HG03520 (cell line): ENCODE measurements around the gene PTPRCAP.
A peak's percentile ranks its signal among the peaks of the same experiment; 100 is the strongest.
"Not testable (repeated sequence)": the region's sequence is repeated elsewhere in the genome, so short reads cannot be mapped to it uniquely, and the experiment has no call there.

Source experiments
- ATAC-seq: cut with Tn5 transposase; IDR thresholded peaks from one replicate; pipeline ENCODE4 v1.9.1; 2021; ENCODE audit warnings: mild to moderate bottlenecking, moderate library complexity; ENCODE audit not compliant: unreplicated experiment

PTPRCAP gene

DNA sequence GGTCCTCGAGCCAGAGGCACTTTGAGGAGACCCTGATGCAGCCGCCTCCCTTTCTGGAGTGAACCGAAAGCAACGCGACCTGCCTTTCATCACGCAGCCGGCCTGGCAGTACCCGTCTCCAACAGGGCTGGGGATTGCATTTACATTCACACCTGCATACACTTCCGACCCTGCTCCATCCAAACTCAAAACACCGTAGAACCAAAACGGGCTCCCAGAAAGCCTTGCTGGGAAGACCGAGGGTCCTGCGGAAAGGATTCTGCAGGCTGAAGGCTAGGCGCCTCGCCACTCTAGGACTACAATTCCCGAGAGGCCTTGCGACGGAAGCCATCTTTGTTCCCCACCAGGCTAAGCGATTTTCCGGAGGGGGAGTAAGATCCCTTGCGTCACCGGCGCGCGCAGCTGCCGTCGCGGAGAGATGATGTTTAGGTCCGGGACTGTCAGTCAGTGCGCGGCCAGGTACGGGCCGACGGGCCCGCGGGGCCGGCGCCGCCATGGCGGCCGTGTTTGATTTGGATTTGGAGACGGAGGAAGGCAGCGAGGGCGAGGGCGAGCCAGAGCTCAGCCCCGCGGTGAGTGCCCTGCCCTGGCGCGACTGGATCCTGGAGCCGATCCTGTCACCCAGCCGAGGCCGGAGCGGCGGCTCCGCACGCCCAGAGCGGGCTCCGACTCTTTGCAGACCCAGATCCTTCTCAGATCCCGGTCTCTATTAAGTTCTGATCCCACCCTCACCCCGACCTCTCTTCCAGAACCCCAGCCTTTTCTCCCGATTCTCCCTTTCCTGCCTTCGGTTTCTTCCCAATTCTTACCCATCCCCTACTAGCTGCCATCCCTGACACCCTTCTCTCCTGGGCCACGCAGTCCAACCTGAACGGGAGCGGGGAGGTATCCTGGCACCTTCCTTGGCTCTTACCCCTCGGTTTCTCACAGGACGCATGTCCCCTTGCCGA lies 9.2 kb downstream of the PTPRCAP start, which contains the start of gene RPS6KB2:
Gene RPS6KB2, plus strand, starts transcription at position 443 of the 950 bp plus-strand sequence. Its CDS starts 52 bp downstream, at position 495.
- peak; percentile 69 for ATAC-seq

DNA sequence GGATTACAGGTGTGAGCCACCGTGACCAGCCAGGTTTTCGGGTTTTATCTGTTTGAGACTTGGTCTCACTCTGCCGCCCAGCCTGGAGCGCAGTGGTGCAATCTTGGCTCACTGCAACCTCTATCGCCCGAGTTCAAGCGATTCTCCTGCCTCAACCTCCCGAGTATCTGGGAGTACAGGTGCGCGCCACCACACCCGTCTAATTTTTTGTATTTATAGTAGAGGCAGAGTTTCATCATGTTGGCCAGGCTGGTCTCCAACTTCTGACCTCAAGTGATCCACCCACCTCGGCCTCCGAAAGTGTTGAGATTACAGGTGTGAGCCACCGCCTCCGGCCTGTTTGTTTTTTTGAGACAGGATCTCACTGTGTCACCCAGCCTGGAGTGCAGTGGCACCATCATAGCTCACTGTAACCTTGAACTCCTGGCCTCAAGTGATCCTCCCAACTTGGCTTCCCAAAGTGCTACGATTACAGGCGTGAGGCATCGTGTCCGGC lies 10.1 kb downstream of the PTPRCAP start:
- not testable (repeated sequence) for ATAC-seq

DNA sequence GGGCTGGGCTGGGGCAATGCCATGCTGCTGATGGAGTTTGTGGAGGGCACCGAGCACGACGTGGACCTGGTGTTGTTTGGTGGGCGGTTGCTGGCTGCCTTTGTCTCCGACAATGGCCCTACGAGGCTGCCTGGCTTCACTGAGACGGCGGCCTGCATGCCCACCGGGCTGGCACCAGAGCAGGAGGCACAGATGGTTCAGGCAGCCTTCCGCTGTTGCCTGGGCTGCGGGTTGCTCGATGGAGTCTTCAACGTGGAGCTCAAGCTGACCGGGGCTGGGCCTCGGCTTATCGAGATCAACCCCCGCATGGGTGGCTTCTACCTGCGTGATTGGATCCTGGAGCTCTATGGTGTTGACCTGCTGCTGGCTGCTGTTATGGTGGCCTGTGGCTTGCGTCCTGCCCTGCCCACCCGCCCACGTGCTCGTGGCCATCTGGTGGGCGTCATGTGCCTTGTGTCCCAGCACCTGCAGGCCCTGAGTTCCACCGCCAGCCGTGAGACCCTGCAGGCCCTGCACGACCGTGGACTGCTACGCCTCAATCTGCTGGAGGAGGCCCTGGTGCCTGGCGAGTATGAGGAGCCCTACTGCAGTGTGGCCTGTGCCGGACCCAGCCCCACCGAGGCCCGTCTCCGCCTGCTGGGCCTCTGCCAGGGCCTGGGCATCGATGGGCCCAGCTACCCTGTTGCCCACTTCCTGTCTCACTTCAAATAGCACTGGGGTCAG lies 13.4 kb downstream of the PTPRCAP start:
- ATAC-seq: no peak

DNA sequence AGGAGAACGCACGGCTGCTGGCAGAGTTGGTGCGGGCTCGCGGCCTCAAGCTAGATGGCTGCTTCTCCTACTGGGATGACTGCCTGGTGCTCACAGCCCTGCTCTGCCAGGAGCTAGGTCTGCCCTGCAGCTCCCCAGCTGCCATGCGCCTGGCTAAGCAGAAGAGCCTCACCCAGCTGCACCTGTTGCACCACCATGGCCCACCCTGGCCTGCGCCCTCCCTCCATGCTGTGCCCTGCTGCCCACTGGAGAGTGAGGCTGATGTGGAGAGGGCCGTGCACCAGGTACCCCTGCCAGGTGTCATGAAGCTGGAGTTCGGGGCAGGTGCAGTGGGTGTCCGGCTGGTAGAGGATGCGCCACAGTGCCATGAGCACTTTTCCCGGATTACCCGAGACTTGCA lies 14.0 kb downstream of the PTPRCAP start:
- no peak for ATAC-seq

DNA sequence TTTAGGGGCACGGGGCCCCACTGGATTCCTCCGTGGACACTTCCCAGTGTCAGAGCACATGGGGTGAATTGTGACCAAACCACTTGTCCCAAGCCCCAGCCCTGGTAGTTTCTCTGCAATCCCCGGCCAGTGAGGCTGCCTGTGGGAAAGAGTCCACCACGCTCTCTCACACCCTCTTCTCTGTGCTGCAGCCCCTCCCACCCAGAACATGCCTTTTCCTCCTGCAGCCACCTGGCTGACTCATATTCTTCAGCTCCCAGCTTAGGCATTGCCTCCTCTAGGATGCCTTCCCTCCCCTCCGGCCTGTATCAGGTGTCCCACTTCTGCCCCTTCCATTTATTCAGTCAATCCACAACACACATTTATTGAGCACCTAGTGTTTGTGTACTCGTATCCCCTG lies 14.6 kb downstream of the PTPRCAP start:
- ATAC-seq: no peak

DNA sequence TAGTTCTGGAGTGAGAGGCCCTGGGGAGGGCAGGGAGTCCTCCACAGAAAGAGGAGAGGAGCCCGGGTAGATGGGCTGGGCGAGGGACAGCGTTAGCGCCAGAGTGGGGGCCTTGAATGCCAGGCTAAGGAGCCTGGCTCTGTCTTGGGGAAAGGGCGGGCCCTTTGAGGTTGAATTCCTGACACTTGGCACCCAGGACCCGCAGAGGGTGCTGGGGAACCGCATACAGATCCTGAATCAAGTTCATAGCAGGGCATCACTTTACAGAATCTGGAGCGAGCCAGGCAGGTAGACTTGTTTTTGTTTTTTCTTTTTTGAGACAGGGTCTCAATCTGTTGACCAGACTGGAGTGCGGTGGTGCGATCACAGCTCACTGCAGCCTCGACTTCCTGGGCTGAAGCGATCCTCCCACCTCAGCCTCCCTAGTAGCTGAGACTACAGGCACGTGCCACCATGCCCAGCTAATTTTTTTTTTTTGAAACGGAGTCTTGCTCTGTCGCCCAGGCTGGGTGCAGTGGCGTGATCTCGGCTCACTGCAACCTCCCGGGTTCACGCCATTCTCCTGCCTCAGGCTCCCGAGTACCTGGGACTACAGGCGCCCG lies 16.0 kb downstream of the PTPRCAP start:
- no peak for ATAC-seq

DNA sequence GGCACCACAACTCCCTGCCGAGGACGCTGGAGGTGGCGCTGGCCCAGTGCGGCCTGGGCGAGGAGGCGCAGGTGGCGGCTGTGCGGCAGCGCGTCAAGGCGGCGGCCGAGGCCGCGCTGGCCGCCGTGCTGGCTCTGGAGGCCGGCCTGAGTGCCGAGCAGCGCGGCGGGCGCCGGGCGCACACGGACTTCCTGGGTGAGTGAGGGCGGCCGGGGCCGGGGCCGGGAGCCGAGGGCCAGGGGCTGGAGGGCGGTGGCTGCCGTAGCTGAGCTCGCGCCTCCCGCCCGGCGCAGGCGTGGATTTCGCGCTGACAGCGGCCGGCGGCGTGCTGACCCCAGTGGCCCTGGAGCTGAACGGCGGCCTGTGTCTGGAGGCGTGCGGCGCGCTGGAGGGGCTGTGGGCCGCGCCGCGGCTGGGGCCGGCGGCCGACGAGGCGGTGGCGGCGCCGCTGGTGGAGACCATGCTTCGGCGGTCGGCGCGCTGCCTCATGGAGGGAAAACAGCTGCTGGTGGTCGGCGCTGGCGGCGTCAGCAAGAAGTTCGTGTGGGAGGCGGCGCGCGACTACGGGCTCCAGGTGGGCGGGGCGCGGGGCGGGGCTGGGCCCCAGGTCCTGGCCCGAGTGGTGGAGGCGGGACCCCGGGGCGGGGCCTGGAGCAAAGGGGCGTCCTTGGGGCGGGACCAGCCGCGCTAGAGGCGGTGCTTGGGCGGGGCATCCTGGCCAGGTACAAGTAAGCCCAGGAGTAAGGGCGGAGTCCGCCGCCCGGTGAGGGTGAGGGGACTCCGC lies 16.6 kb downstream of the PTPRCAP start:
- peak; percentile 76 for ATAC-seq

DNA sequence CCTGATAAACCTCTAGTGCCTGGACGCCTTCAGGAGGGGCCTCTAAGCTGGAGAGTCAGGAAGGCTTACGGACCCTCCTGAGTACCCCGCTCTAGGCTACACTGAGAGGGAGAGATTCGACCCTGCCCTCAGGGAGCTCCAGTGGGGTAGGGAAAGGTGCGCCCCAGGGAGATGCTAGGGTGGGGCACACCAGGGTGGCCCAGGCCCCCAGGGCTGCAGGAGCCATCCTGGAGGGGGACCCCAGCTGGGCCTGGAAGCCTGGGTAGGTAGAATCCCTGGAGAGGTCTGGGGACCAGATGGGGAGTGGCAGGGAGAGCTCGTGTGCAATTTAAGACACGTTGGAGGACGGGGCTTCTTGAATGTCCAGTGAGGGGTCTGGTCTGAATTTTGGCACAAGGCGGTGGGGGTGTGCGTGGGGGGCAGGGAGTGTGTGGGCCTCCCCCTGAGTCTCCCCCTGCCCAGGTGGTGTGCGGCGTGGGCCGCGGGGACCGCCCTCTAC lies 17.3 kb downstream of the PTPRCAP start:
- no peak for ATAC-seq

DNA sequence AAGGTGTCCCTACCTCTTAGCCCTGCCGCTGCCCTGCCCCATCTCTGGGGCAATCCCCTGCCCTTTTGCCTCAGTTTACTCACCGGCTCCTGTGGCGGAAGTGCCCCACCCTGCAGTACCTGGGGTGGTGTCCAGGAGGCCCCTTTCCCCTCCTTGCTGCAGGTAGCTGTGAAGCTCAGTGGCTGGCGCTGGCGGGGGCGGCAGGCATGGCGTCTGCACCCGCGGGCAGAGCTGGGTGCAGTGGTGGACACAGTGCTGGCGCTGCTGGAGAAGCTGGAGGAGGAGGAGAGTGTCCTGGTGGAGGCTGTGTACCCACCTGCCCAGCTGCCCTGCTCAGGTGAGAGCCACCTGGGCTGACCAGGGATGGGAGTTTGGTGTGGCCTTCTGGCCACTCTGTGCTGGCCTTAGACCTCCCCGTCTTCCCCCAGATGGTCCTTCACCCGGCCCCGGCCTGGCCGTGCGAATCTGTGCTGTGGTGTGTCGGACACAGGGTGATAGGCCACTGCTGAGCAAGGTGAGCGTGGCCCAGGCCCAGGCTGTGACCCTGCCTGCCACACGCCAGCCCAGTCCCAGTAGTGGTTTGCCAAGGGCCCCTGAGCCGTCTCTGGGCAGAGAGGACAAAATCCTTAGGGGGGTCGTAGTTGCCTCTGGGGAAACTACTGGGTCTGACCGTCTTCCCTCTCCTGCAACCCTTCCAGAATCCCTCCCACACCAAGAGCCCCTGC lies 18.0 kb downstream of the PTPRCAP start:
- no peak for ATAC-seq

DNA sequence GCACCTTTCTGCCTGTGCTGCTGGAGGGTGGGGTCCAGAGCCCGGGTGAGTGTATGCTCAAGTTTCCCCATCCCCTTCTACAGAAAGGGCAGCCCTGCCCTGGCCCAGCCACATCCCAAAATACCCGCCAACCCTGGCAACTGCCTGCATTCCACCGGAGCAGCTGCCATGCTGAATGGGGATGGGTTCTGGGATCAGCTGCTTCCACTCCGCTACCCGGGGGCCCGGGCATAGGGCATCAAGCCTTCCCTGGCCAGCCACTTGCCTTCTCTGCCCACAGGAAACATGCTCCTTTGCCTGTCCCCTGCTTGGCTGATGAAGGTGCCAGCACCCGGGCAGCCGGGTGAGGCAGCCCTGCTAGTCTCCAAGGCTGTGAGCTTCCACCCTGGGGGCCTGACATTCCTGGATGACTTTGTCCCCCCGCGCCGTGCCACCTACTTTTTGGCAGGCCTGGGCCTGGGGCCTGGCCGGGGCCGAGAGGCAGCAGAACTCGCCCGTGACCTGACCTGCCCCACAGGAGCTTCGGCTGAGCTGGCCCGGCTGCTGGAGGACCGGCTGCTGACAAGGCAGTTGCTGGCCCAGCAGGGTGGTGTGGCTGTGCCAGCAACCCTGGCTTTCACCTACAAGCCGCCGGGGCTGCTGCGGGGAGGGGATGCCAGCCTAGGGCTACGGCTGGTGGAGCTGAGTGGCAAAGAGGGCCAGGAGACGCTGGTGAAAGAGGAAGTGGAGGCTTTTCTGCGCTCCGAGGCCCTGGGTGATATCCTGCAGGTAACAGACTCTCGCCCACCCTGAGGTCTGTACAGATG lies 18.8 kb downstream of the PTPRCAP start:
- no peak for ATAC-seq

DNA sequence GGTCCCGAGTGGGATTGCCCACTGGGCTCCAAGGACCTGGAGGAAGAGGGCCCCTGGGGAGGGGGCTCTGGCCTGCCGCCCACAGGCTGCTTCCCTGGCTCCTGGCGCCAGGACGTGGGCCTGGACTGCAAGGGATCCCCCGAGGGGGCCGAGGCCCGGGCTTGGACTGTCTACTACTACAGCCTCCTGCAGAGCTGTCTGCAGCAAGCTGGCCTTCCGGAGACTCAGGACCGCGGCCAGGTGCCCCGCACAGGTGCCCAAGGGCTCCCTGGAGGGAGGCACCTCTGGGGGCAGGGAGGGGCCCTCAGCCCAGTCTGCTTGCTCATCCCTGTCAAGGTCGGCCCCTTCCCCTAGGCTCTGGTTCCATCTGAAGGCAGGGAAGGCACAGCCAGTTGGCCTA lies 20.1 kb downstream of the PTPRCAP start:
- no peak for ATAC-seq

DNA sequence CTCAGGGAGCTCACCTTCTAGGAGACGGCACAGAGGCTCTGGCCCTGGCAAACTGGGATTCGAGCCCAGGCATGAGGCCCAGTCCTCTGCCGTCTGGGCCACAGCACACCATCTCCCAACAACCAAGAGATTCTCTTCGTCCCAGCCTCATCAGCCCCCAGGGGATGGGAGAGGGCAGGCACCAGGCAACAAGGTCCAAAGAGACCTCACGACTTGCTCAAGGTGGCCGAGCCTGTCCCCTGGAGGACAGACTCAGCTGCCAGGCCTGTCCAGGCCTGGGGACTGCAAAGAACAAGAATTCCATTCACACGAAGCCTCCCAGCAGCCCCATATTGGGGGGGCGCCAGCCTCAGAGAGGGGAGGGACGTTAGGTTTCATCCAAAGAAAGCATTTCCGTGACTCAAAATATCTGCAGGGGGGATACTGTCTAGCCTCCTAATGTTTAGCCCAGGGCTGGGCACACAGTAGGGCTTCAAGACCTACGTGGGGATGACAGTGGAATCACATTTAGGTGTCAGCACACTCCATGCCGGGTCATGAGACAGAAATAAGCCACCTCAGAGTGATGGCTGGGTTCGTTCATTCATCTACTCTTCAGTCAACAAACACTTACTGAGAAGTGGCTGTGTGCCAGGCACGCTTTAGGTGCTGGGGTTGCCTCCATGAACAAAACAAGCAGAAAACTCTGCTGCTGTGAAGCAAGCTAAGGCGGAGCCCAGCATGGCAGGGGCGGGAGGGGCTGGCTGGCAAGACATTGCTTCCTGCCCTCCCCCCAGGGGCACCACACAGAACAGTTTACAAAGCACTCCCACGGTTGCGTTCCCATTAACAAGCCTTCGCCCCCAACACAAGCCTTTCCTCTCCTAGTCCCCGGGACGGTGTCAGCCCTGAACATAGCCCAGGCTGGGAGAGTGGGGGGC lies 20.8 kb downstream of the PTPRCAP start:
- no peak for ATAC-seq

DNA sequence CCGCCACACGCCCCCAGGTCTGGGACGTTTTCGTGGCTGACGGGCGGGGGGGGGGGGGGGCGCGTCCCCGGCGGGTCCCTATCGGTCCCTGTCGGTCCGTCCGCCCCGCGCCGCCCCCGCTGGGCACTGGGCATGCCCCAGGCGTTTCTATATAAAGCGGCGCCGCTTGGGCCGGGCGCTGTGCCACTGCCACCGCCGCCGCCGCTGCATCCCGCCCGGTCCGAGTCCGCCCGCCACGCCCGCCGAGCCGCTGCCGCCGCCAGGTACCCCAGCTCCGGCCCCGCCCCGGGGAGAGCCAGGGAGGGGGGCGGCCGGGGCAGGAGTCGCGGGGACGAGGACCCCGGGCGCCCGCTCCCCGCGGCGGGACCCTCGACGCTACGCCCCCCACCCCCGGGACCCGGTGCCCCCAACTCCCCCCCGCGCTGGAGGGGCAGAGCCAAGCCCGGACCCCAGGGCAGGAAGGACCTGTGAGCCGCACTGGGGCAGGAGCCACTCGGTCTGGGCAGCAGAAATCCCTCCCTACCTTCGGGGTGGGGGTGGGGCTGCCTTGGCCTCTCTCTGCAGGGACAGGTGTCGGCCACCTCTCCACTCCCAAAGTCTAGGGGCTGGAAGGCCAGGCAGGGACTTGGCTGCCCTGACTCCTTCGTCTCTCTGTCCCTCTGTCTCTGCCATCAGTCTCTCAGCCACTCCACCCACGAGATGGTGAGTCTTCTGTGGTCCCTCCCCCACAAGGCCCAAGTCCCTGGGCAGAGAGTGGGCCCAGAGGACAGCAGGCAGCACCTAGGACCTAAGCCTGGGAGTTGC lies 21.8 kb downstream of the PTPRCAP start, which contains the start of gene CARNS1:
Gene CARNS1, plus strand, starts transcription at position 178 of the 804 bp plus-strand sequence. Its CDS starts 522 bp downstream, at position 700.
- ATAC-seq: no peak

DNA sequence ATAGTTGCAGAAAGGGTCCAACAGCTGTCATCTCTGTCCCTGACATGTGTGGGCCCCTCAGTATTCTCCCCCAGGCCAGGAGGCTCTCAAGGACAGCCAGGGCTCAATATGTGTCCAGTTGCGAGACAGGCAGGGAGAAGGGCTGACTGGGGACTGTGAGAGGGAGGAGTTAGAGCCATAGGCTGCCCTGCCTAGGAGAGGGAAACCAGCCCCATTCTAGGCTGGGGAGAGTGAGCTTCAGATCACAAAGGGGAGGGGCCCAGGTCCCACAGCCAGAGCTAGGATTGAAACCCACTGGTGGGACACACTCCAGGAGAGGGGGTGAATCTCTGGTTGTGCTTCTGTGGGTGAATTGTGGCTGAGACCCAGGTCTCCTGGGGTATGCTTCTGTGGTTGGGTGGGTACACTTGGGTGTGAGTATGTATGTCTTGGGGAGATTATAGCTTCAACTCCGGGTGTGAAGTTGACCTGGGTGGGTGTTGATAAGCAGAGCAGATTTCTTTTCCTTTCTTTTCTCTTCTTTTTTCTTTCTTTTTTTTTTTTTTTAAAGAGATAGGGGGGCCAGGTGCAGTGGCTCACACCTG lies 24.1 kb downstream of the PTPRCAP start:
- no peak for ATAC-seq

DNA sequence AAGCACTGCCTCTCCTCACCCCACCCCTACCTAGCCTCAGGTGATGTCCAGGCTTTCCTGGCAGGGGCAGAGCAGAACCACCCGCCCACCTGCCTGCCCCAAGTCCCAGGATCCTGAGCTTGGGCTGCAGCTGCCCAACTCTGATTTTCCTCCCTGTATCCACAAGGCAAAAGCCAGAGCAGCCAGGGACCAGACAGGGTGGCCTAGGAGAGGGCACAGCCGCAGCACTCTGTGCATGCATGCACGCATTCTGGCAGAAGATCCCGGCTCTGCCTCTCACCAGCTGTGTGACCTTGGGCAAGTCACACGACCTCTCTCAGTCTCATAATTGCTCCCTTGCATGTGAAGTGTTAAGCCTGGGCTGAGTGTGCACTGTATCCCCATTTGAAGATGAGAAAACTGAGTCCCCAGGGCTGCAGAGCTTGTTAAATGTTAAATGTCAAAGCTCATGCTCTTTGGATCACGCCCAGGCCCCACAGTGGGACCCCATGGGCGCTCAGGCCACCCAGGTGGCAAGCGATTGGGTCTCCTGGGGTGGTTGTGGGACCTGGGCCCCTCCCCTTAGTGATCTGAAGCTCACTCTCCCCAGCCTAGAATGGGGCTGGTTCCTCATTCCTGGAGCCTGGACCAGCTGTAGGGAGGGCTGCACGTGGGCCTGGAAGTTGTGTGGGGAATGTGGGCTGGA lies 24.8 kb downstream of the PTPRCAP start:
- ATAC-seq: no peak

DNA sequence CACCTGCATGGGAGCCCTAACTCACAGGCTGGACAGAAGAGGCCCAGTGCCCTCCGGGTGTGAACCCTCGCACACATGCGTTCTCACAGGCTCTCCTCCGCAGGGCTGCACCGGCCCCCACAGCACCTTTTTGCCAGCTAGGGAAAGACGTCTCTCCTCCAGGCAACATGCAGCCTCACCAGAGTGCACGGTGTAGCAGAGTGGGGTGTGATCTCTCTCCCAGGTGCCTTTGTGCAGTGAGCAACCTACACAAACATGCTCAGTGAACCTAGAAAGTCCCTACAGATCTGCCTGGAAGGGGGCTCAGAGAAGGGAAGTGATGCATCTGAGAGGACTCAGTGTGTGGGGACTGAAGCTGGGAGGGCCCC lies 25.7 kb downstream of the PTPRCAP start:
- ATAC-seq: no peak
